Activated T-helper 1 cell treated with anti-CD3 and anti-CD28 coated beads, Interleukin-12 subunit alpha, Interleukin-12 subunit beta, Interleukin-2, Interleukin-4 antibody, amounts not matched to agents 30 ng/mL and 10 ng/mL and 1 ng/mL, durations not matched to agents 14 hours and 24 hours and 36 hours (primary cell): ENCODE data around the gene LILRB2. TPM values are rescaled to one million over a fixed set of nuclear protein-coding genes. Genes with fewer than 3 reads are reported as not detected.
A peak's percentile ranks its signal among the peaks of the same experiment; 100 is the strongest.
"Not testable (repeated sequence)": the region's sequence is repeated elsewhere in the genome, so short reads cannot be mapped to it uniquely, and the experiment has no call there.

ENCODE experiments used
- DNase-seq: peaks from one replicate; pipeline ENCODE4 v3.0.0; 2021; ENCODE audit warnings: low spot score
- H3K27ac Mint-ChIP-seq: one replicate; pipeline ENCODE4 v1.8.0; 2021; ENCODE audit warnings: mild to moderate bottlenecking, mixed read lengths
- H3K27me3 Mint-ChIP-seq: one replicate; pipeline ENCODE4 v1.8.0; 2022; ENCODE audit warnings: mild to moderate bottlenecking, moderate library complexity, mixed read lengths; ENCODE audit not compliant: insufficient read depth
- H3K36me3 Mint-ChIP-seq: one replicate; pipeline ENCODE4 v1.8.0; 2021; ENCODE audit warnings: low read depth, mixed read lengths
- H3K4me1 Mint-ChIP-seq: one replicate; pipeline ENCODE4 v1.8.0; 2021; ENCODE audit warnings: low read depth, mixed read lengths
- H3K4me3 Mint-ChIP-seq: one replicate; pipeline ENCODE4 v1.8.0; 2021; ENCODE audit warnings: mild to moderate bottlenecking, moderate library complexity, mixed read lengths
- H3K9me3 Mint-ChIP-seq: one replicate; pipeline ENCODE4 v1.8.0; 2021; ENCODE audit warnings: mixed read lengths
- intact Hi-C: fragments of 100-400 bp; cut with micrococcal nuclease; formaldehyde crosslinking; loops from one replicate; pipeline ENCODE4 v1.15.1; 2024
- total RNA-seq: library from RNA; stranded (reverse); gene quantifications from 2 replicates; pipeline ENCODE4 v1.2.3, GENCODE V29; 2022

LILRB2 gene
- total RNA-seq, 1 donor from 2014 or later = not detected

DNA sequence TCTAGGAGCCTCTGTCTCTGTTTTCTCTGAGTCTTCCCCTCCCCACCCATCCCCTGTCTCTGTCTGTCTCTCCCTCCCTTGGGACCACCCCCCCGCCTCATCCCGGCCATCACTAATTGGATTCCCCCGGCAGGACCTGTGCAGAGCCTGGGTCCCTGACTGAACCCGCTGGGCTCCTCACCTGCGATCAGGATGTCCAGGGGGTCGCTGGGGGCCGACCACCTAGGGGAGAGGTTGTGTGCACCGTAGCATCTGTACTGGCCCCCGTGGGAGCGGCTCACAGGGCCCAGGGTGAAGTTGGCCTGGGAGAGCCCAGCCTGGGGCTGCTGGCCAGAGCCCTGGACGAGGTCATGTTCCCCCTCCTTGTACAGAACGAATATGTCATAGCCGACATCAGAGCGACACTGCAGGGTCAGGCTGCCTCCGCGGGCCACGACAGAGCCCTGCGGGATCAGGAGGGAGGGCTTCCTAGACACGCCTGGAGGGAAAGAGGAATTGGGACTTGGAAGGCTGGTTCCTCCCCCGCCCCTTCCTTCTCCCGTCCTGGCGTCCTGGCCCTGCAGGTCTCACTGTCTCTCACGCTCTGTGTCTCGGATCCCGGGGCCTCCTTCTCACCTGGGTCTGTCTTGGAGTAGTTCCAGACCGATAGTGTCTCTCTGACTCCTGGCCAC is 25.7 kb downstream of the LILRB2 start:
- Mint-ChIP-seq H3K36me3 (no peaks in the 10 kb centered on the region), H3K4me1 (no peaks in the 10 kb centered on the region), H3K4me3 (no peak overlapping the region), H3K27me3 (no peaks in the 10 kb centered on the region), H3K27ac (no peak overlapping the region), H3K9me3 (no peaks in the 10 kb centered on the region)
- no peak for DNase-seq
- intact Hi-C loops = no loop called here

DNA sequence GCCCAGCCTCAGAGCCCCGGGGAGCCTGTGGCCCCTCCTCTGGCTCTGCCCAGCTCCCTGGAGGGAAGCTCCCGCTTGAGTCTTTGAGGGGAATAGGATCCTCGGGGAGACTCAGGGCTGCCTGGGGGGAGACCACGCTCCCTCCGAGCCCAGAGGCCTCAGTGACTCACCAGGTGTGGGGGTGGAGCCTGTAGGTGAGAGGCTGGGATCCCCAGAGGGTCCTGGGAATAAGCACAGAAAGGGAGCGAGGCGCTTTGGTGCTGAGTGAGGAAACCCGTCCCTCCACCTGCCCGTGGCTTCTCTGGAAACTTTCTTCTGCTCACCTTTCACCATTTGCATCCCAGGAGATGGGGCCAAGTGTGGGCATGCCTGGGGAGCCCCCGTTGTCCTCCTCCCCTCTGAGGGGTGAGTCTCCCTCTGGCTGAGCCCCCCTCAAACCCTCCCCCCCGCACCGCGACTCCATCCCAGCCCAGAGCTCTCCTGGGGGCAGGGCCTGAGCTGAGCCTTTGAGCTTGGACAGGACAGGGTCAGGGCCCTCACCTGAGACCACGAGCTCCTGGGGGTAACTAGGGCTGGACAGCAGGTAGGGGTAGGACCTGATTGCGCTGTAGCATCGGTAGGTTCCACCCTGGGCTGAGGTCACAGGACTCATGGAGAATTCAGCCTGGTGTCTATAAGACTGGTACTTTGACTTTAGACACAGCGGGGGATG is 26.6 kb downstream of the LILRB2 start:
- DNase-seq = no peak
- H3K9me3 Mint-ChIP-seq = no peaks in the 10 kb centered on the region
- H3K4me3 Mint-ChIP-seq = no peak overlapping the region
- H3K4me1 Mint-ChIP-seq = no peaks in the 10 kb centered on the region
- no peak overlapping the region for H3K27ac Mint-ChIP-seq
- intact Hi-C loops = no loop called here
- H3K36me3 Mint-ChIP-seq = no peaks in the 10 kb centered on the region
- peaks cover 3% of the 10 kb centered on the region for H3K27me3 Mint-ChIP-seq

DNA sequence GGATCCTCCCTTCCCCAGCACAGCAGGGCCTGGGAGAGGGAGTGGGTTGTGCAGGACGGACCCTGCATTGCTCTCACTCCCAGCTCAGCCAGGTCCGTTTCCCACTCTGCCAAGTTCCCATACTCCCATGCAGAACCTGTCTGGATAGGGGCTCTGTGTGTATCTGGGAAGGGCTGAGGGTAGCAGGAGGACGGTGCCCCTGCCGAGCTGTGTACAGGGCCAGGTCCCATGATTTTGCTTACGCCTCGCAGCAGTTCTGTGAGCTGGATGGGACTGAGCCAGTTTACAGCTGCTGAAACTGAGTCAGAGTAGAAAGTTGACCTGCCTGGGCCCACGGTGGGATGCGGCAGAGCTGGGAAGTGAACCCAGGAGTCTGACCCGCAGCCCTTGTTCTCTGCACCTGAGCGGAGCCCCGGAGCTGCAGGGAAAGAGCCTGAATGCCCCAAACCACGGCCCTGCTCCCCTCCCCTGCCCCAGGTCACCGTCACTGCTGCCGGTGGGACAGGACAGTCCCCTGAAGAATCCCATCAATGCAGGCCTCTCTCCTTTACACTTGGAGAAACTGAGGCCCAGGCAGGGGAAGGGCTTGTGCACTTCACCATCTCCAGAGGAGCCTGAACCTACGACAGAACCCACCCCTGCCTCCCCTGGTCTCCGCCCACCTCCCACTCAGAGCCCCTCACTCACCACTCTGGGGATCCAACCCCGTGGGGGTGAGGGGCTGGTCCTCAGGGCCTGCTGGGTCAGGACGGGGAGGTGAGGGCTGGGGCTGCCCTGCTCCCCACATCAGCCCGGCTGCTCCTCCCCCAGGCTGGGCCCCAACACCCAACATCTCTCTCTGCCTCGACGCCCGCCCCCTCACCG is 27.3 kb downstream of the LILRB2 start:
- H3K27ac Mint-ChIP-seq = no peak overlapping the region
- intact Hi-C loops = no loop called here
- H3K36me3 Mint-ChIP-seq = no peaks in the 10 kb centered on the region
- no peak overlapping the region for H3K4me3 Mint-ChIP-seq
- peaks cover 4% of the 10 kb centered on the region for H3K27me3 Mint-ChIP-seq
- no peaks in the 10 kb centered on the region for H3K9me3 Mint-ChIP-seq
- no peak for DNase-seq
- peaks cover under 1% of the 10 kb centered on the region for H3K4me1 Mint-ChIP-seq

DNA sequence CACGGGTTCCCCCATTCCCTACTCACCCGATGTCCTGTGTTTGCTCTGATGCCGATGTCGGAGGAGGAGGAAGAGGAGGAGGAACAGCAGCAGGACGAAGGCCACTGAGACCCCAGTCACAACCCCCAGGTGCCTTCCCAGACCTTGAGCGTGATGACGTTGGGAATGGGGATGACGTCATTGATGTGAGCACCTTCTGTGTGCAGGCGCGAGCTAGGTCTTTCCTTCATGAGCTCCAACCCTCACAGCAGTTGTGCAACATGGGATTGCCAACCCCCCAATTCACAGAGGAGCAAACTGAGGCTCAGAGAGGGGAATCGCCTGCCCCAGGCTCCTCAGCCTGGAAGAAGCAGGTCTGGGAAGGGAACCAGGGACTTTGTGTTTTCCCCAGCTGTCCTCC is 28.1 kb downstream of the LILRB2 start:
- H3K4me1 Mint-ChIP-seq = peaks cover 7% of the 10 kb centered on the region
- H3K4me3 Mint-ChIP-seq = no peak overlapping the region
- peaks cover 4% of the 10 kb centered on the region for H3K27me3 Mint-ChIP-seq
- no peak overlapping the region for H3K27ac Mint-ChIP-seq
- no peak for DNase-seq
- intact Hi-C loops = no loop called here
- no peaks in the 10 kb centered on the region for H3K9me3 Mint-ChIP-seq
- no peaks in the 10 kb centered on the region for H3K36me3 Mint-ChIP-seq

DNA sequence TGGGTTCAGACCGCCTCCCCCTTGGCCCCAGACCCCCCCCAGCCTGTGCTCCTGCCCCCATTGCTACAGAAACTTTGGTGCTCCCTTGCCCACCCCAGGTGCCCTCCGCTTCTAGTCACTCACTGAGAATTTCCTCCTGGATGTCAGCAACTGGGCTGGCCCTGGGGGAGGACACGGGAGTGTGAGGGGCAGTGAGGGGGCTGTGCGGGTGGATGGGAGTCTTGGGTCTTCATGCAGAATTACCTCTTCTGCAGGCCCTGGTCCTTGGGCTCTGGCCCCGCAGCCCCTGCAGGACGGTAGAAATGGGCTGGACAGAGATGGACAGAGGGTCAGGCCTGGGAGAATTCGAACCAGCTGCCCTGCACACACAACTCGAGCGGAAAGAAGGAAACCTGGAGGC is 28.7 kb downstream of the LILRB2 start:
- DNase-seq = no peak
- H3K27me3 Mint-ChIP-seq = peaks cover 4% of the 10 kb centered on the region
- no peaks in the 10 kb centered on the region for H3K9me3 Mint-ChIP-seq
- H3K4me3 Mint-ChIP-seq = no peak overlapping the region
- no peak overlapping the region for H3K27ac Mint-ChIP-seq
- intact Hi-C loops = no loop called here
- peaks cover 12% of the 10 kb centered on the region for H3K4me1 Mint-ChIP-seq
- H3K36me3 Mint-ChIP-seq = no peaks in the 10 kb centered on the region

DNA sequence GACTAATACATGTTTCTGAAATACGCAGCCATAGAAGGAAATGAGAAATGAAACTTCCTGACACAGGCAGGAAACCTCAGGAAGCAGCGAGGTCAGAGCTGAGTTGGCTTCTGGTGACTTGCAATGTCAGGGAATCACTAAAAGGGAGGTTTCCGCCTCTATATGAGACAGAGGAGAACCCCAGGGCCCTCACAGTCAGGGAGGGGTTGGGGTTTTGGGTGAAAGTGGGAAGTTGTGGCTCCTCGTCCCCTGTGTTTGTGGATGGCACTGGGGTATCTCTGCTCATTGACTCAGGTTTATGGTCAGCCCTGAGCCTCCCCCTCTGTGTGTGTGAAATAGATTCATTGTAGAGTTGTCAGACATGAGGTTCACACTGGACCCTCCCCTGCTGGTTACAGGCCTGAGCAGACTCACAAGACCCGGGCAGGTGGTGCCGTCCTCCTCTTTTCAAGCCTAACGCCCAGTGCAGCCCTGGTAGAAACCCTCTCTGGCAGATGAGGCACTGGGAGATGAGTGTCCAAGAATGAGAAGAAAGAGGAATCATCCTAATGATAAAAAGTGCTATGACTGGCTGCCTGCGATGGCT is 32.8 kb downstream of the LILRB2 start:
- intact Hi-C loops = no loop called here

DNA sequence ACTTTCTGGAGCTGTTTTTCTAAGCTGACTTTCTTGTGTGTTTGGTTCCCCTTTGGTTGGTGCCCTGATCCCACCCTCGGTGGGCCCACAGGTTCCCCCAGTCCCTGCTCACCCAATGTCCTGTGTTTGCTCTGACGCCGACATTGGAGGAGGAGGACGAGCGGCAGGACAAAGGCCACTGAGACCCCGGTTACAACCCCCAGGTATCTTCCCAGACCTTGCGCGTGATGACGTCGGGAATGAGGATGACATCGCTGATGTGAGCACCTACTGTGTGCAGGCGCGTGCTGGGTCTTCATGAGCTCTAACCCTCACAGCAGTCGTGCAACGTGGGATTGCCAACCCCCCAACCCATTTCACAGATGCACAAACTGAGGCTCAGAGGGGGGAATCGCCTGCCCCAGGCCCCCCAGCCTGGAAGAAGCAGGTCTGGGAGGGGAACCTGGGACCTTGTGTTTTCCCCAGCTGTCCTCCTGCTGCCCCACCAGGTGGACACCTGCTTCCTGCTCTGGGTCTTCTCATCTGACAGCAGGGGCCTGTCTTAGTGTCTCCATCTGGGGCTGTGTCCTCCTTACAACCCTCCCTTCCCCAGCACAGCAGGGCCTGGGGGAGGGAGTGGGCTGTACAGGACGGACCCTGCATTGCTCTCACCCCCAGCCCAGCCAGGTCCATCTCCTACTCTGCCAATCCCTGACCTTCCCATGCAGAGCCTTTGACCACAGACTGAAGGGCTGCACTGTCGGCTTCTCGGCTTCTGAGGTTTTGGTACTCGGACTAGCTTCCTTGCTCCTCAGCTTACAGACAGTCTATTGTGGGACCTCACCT is 33.6 kb downstream of the LILRB2 start:
- intact Hi-C loops = no loop called here
- Mint-ChIP-seq H3K36me3 (no peaks in the 10 kb centered on the region), H3K9me3 (no peaks in the 10 kb centered on the region), H3K4me3 (peak overlapping the region; percentile 12), H3K27ac (no peak overlapping the region), H3K4me1 (peaks cover 12% of the 10 kb centered on the region), H3K27me3 (peaks cover 4% of the 10 kb centered on the region)
- DNase-seq = no peak

More for the DNA sequence above, 32.8 kb downstream of the LILRB2 start:
- Mint-ChIP-seq H3K27me3 (peaks cover 4% of the 10 kb centered on the region), H3K4me1 (peaks cover 12% of the 10 kb centered on the region), H3K9me3 (no peaks in the 10 kb centered on the region), H3K4me3 (peak overlapping the region; percentile 27), H3K36me3 (no peaks in the 10 kb centered on the region), H3K27ac (no peak overlapping the region)
- DNase-seq = peak; percentile 11

DNA sequence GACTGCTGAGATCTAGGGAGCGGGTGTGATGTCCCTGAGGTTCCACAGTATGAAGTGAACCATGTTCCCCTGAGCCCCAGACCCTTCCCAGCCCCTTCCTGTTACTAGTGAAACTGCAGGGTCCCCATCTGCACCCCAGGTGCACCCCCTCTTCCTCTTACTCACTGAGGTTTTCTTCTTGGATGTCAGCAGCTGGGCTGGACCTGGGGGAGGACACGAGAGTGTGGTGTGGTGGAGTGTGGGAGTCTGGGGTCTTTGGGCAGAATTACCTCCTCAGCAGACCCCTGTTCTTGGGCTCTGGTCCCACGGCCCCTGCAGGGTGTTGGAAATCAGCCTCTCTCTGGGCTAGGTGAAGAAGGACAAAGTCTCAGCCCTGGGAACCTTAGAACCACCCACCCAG is 35.0 kb downstream of the LILRB2 start:
- intact Hi-C loops = loop anchor here (2.0 kb wide), 1 partner anchor 23 kb away; the partner anchor contains the start of gene LILRB3
- no peak overlapping the region for H3K4me3 Mint-ChIP-seq
- no peaks in the 10 kb centered on the region for H3K36me3 Mint-ChIP-seq
- H3K27me3 Mint-ChIP-seq = peaks cover 4% of the 10 kb centered on the region
- no peak for DNase-seq
- H3K27ac Mint-ChIP-seq = no peak overlapping the region
- no peaks in the 10 kb centered on the region for H3K9me3 Mint-ChIP-seq
- peaks cover 12% of the 10 kb centered on the region for H3K4me1 Mint-ChIP-seq

DNA sequence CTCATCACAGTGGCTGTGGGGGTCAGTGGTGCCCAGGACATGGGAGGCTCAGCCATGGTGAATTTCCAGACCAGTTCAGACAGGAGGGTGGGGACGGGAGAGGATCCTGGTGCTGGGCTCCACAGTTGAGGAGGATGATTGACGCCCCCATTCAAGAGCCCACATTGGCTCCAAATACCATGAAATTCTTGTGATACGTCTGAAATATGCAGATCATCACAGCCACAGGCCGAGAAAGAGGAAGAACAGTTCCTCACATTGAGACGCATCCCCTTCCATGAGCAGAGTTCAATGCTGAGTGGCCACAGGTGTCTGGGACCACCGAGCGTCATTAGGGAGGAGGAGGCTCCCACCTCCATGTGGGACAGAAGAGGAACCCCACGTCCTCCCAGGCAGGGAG is 37.1 kb downstream of the LILRB2 start:
- not testable (repeated sequence) for H3K4me3 Mint-ChIP-seq

DNA sequence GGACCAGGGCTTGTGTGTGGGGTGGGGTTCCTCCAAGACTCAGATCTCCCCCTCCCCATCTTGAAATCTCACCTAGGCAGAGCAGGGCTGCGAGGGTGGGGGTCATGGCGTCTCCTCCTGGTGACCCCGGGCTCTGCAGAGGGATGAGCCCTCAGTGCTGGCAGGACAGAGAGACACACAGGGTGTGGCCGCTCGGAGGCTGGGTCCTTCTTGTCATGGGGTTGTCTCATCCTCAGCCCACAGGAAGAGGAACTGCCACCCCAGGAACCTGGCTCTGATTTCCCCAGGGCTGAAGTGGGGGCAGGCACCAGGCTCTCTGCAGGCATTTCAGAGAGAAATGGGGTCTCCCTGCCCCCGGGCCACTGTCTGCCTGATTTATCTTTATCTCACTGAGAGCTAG is 38.3 kb downstream of the LILRB2 start, which contains the start of gene LILRA6:
TSS of gene LILRA6 (minus strand) at position 145 of the 400 bp plus-strand sequence.
- H3K4me3 Mint-ChIP-seq, DNase-seq, H3K36me3 Mint-ChIP-seq, H3K9me3 Mint-ChIP-seq, H3K27ac Mint-ChIP-seq, intact Hi-C loops, H3K4me1 Mint-ChIP-seq: not testable (repeated sequence)
- H3K27me3 Mint-ChIP-seq = peaks cover 12% of the 10 kb centered on the region

More for the DNA sequence above, 37.1 kb downstream of the LILRB2 start:
- DNase-seq, H3K27me3 Mint-ChIP-seq, H3K9me3 Mint-ChIP-seq, H3K27ac Mint-ChIP-seq, H3K36me3 Mint-ChIP-seq: not testable (repeated sequence)
- intact Hi-C loops = loop anchor here (2.0 kb wide), 1 partner anchor 21 kb away; the partner anchor contains the start of gene LILRB3
- H3K4me1 Mint-ChIP-seq = peaks cover 12% of the 10 kb centered on the region

DNA sequence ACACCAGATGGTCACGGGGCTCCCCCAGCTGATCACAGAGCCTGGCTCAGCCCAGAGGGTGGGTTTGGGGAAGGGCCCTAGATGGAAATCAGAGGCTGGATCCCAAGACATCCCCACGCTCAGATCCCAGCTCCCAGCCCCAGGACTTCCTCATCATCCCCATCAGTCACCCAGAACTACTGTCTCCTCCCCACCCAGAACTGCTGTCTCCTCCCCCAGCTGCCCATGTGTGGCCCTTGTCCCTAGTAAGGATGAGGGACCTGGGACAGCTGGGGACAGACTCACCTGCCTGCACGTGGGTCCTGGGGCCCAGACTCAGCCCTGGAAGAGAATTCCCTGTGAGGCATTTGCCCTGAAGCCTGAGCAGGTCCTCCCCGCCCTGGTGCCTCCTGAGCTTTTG is 38.7 kb downstream of the LILRB2 start:
- H3K9me3 Mint-ChIP-seq, intact Hi-C loops, DNase-seq, H3K36me3 Mint-ChIP-seq, H3K4me3 Mint-ChIP-seq, H3K27ac Mint-ChIP-seq, H3K4me1 Mint-ChIP-seq: not testable (repeated sequence)
- peaks cover 13% of the 10 kb centered on the region for H3K27me3 Mint-ChIP-seq
